GM18517 (cell line): ENCODE results near the gene ZFC3H1.
A peak's percentile ranks its signal among the peaks of the same experiment; 100 is the strongest.
"Not testable (repeated sequence)": the region's sequence is repeated elsewhere in the genome, so short reads cannot be mapped to it uniquely, and the experiment has no call there.

ENCODE experiments used
- ATAC-seq: cut with Tn5 transposase; IDR thresholded peaks from one replicate; pipeline ENCODE4 v1.9.1; 2021; ENCODE audit warnings: mild to moderate bottlenecking, moderate library complexity; ENCODE audit not compliant: unreplicated experiment

The ZFC3H1 gene, protein sequence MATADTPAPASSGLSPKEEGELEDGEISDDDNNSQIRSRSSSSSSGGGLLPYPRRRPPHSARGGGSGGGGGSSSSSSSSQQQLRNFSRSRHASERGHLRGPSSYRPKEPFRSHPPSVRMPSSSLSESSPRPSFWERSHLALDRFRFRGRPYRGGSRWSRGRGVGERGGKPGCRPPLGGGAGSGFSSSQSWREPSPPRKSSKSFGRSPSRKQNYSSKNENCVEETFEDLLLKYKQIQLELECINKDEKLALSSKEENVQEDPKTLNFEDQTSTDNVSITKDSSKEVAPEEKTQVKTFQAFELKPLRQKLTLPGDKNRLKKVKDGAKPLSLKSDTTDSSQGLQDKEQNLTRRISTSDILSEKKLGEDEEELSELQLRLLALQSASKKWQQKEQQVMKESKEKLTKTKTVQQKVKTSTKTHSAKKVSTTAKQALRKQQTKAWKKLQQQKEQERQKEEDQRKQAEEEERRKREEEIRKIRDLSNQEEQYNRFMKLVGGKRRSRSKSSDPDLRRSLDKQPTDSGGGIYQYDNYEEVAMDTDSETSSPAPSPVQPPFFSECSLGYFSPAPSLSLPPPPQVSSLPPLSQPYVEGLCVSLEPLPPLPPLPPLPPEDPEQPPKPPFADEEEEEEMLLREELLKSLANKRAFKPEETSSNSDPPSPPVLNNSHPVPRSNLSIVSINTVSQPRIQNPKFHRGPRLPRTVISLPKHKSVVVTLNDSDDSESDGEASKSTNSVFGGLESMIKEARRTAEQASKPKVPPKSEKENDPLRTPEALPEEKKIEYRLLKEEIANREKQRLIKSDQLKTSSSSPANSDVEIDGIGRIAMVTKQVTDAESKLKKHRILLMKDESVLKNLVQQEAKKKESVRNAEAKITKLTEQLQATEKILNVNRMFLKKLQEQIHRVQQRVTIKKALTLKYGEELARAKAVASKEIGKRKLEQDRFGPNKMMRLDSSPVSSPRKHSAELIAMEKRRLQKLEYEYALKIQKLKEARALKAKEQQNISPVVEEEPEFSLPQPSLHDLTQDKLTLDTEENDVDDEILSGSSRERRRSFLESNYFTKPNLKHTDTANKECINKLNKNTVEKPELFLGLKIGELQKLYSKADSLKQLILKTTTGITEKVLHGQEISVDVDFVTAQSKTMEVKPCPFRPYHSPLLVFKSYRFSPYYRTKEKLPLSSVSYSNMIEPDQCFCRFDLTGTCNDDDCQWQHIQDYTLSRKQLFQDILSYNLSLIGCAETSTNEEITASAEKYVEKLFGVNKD (N-terminal part only)

DNA sequence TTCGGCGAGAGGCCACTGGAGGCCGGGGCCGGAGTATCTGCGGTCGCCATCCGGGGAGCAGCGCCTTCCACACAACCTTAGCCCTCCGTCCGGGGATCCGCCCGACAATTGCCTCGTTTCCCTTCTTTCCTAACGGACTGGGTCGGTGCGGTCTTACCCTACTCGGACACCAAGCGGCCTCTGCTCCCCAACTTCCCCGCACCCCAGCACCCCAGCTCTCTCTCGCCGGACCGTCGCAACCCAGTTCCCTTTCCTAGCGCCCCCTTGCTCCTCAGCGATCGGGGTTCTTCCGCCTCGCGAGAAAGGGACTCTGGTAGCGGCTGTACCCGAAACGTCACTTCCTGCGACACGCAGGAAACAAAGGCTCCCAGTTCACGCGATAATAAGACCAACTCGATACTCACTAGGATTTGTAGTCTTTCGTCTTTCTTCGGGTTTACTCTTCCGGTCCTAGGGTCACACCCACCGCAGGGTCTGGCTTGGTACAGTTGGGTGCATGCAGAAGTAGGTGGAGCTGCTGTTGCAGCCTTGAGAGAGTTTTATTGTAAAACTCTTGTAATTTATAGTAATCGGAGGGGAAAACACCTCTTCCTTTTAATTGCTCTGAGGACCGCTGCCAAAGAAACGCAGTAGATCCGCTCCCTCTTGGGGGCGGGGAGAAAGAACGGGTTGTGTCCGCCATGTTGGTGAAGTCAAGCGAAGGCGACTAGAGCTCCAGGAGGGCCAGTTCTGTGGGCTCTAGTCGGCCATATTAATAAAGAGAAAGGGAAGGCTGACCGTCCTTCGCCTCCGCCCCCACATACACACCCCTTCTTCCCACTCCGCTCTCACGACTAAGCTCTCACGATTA lies at the start of gene ZFC3H1, which contains the start of gene THAP2:
TSS of gene ZFC3H1 (minus strand) at position 288 of the 850 bp plus-strand sequence. CDS start at position 50, 238 bp downstream.
TSS of gene THAP2 (plus strand) at position 741 of the 850 bp plus-strand sequence. CDS start 209 bp downstream, outside the sequence.
- peak; percentile 97 for ATAC-seq

DNA sequence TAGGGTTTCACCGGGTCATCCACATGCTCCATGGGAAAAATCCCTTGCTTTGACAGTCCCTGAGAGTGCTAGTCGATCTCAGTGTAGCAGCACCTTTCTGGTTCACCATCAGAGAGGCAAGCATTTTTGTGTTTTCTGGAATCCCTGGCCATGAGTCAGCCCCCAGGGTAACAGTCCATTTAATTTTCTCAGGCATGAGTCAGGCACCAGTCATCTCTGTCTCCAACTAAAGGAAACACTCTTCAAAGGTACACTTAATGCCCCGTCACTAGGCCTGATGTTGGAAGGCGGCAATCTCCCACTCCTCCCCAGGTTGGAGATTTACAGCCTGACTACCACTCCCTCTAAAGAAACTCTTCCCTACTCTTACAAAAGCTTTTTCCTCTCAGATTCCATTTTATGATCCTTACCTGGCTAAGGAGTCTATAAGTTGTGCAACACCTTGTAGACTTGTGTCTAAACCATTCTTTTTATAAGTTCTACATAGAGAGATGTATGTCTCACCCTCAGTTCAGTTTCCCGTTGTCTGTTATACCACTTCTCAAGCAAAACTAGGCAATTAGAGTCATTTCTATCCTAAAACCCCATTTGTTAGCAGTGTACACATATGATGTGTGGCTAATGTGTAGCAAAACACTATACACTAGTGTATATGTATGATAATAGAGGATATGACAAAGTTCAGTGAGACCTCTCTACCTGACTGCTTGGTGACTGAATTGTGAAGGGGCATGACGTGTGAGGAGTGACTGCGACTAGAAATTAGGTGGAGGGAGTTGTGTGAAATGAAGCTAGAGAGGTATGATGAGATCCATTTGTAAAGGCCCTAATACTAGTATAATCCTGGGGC lies 46.9 kb upstream of the ZFC3H1 start:
- no peak for ATAC-seq

DNA sequence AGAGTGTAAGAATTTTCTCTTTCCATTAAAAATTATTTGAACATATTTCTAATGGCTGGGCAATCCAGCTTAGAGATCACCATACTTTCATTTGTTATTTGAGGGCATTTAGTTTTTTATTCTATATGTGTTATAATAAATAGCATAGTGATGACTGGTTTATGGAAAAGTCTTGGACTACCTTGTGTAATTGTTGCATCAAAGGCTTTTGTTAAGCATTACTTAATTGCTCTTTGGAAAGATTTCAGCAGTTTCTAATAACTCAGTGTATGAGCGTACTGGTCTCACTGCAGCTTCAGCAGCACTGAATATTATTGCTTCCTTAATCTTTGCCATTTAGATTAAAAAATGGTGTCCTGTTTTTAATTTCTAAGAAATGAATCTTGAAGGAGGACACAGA lies 45.0 kb upstream of the ZFC3H1 start:
- no peak for ATAC-seq

DNA sequence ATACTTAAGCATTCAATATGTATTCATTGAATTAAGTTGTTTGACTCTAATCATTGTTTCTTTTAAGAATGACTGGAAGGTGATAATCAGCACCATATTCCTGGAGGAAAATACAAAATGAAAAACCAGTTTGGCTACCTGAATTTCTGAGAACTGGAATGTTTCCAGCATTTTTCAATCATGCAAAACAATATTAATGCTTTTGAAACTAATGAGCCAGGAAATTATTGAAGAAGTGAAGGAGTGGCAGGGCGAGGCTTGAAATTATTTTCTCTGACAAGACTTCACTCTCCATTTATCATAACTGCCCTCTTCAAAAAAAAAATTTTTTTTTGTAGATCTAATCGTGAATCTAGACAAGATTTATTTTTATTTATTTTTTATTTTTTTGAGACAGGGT lies 41.3 kb upstream of the ZFC3H1 start:
- no peak for ATAC-seq

DNA sequence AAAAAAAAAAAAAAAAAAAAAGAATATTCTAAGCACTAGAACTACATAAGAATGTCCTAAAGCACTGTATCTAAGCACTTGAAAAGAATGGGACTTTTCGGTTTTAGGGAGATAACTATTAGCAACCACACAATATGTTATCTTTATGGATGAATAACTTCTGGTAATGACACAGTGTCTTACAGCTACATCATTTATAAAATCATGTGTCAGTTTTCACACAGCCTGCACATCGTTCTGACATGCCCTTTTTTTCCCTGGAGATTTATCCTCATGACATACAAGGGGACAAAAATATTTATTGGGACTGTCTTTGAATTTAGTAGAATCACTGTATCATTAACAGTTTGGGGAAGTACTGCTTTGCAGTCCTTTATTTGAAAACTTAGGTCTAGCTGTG lies 39.6 kb upstream of the ZFC3H1 start:
- no peak for ATAC-seq

DNA sequence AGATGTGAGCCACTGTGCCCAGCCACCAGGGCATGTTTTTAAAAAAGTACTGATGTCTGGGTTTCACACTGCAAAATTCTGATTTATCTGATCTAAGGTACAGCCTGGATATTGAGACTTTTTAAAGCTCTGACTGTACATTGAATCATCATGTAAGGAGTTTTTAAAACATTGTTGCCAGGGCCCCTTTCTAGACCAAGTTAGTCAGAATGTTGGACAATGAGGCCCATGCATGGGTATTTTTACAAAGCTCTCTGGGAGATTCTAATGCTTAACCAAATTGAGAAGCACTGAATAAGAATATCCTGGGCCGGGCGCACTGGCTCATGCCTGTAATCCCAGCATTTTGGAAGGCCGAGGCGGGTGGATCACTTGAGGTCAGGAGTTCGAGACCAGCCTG lies 38.9 kb upstream of the ZFC3H1 start:
- ATAC-seq, result no peak

DNA sequence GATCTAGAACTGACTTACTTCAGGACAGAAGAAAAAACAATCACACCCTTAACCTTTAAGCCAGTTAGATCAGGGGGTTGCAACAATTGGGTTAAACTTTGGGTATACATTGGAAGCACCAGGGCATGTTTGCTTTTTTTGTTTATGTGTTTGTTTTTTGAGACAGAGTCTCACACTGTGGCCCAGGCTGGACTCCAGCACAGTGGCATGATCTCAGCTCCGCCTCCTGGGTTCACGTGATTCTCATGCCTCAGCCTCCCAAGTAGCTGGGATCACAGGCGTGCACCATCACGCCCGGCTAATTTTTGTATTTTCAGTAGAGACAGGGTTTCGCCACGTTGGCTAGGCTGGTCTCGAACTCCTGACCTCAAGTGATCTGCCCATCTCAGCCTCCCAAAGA lies 38.5 kb upstream of the ZFC3H1 start:
- not testable (repeated sequence) for ATAC-seq

DNA sequence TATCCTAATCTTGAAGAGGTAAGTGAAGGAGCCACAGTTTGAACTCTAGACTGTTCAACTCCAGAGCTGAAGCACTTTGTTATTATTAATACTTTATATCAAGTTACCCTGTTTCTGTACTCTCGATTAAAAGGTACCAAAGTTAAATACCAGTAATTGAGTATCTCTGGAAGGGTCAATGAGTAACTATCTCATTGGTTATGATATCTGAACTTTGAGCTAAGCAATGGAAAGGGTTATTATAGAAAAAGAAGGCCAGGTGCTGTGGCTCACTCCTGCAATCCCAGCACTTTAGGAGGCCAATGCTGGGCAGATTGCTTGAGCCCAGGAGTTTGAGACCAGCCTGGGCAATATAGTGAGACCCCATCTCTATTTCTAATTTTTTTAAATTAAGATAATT lies 32.1 kb upstream of the ZFC3H1 start:
- no peak for ATAC-seq

DNA sequence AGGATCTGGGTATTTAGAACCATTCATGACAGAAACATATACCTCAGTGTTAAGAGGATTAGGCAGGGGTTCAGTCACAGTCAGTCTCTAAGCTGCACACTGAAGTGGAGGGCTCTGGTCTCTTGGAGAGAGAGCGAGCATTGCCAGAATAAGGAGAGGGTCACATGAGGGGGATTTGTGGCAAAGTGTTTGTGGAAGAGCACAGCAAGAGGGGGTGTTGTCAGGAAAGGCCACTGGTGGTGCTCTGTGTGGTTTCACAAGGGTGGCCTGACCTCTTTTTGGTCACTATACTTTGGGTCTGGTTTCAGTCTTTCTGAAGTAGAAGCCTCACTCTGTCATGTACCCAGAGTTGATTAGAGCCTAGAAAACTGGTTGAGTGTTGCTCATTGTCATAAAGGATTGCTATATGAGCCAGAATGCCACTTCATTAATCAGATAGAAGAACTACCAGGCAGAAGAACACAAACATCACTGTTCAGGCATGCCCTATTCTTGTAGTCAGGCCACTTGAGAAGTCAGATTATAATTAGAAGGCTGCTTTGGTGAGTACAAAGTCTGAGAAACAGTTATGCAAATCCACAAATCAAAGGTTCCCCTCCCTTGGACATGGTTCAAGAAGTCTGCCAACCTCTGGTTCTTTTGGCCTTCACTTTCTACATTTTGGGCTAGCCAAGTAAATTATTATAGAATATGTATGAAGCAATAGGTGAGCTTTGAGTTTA lies 30.6 kb upstream of the ZFC3H1 start:
- ATAC-seq, result peak; percentile 94

DNA sequence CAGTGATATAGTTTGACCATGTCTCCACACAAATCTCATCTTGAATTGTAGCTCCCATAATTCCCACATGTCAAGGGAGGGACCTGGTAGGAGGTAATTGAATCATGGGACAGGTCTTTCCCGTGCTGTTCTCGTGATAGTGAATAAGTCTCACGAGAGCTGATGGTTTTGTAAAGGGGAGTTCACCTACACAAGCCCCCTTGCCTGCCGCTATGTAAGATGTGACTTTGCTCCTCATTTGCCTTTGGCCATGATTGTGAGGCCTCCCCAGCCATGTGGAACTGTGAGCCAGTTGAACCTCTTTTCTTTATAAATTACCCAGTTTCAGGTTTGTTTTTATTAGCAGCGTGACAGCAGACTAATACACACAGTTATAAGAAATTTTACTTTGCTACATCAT lies 30.0 kb upstream of the ZFC3H1 start:
- peak; percentile 13 for ATAC-seq

DNA sequence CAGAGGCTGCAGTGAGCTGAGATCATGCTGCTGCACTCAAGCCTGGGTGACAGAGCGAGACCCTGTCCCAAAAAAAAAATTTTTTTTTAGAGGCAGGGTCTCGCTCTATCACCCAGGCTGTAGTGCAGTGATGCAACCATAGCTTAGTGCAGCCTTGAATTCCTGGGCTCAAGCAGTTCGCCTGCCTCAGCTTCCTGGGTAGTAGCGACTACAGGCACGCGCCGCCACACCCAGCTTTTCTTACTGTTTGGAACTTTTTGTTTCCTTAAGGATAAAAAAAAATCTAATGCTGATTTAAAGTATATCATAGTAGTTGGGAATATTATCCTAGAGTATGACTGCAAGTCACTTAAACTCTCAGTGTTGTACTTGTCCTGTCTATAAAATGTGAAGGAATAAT lies 29.5 kb upstream of the ZFC3H1 start:
- no peak for ATAC-seq

DNA sequence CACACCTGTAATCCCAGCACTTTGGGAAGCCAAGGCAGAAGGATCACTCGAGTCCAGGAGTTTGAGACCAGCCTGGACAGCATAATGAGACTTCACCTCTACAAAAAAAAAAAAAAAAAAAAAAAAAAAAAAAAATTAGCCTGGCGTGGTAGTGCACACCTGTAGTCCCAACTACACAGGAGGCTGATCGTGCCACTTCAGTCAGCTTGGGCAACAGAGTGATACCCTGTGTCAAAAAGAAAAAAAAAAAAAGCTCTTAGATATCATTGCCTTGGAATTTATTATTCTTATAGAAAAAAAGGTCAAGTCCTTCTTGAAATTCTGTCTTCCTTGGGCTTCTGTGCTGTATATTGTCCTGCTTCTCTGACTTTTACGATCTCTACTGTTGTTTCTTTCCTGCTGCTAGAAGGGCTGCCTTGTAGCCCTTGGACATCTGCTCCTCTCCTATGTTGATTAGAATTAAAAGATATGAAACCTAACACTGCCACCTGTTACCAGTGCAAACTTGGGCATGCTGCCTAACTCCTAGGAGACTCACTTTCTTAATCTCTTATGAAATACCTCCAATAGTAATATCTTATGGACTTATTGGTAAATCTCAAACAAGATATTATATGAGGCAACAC lies 28.0 kb upstream of the ZFC3H1 start:
- no peak for ATAC-seq

DNA sequence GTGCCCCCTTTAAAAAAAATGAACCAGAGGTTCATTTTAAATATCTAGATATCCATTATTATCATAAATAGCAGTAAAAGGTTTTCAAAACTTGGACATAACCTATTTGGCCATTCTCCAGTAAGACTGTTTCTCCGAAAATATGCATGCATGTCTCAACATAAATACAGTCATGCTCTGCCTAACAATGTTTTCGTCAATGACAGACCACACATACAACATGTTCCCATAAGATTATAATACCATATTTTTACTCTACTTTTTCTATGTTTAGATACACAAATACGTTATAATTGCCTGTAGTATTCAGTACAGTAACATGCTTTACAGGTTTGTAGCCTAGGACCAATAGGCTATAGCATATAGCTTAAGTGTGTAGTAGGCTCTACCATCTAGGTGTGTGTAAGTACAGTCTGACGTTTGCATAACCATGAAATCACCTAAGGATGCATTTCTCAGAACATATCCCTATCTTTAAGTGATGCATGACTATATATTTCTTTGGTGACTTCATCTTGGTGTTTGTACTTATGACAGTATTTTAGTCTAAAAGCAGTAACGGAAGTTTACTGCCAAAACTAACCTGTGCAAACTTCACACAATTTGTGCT lies 25.4 kb upstream of the ZFC3H1 start:
- no peak for ATAC-seq

DNA sequence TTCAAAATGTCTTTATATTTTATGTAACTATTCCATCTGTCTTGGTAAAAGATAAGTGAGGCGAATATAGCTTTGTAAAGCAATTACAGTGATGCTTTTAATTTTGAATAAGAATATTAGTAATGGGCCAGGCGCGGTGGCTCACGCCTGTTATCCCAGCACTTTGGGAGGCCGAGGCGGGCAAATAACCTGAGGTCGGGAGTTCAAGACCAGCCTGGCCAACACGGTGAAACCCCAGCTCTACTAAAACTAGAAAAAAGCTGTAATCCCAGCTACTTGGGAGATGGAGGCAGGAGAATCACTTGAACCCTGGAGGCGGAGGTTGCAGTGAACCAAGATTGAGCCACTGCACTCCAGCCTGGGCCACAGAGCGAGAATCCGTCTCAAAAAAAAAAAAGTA lies 23.5 kb upstream of the ZFC3H1 start:
- ATAC-seq, result not testable (repeated sequence)

DNA sequence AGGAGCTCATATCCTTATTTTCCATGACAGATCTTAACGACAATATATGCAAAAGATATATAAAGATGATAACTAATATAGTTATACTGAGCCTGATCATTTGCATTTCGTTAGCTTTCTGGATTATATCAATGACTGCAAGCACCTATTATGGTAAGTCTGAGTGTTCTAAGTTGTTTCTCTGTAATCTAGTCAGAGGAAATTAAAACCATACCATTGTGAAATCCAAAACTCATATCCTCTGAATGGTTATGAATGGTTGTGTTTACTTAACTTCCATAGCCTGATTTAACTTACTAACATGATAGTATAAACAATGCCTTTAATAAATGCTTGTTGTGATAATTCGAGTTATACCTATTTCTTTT lies 23.0 kb upstream of the ZFC3H1 start:
- no peak for ATAC-seq

DNA sequence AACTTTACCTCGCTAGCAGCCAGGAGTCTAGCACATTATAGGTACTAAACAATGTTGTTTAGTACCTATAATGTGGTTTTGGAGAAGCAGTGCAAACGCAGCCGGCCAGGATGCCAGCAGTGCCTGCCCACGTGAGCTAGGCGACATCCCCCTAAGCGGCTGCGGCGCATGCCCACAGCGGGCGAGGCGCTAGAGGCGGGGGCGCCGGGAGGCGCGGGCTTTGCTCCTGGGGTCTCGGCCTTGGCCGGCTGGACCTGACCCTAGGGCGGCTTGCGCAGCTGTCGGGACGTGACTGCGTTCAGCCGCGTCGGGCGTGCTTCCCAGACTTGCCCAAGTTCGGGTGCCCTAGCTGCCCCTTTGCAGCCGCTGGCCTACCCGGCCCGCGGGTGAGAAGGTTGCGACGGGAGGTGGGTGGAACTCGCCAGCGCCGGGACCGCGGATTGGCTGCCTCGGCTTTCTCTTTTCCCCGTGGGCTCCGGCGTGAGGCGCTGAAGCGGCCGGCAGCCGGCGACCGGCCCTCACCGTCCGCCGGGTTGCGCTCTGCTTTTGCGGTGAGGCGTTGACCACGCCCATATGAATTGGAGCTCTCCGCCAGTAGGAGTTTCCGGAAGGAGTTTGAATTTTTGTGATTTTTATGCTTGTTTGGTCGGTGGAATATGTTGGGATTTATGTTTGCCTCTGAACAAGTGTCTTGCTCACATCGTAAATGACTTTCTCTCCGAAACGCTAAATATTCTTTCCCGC lies 22.4 kb upstream of the ZFC3H1 start, which contains the start of gene TMEM19:
TSS of gene TMEM19 (plus strand) at position 169 of the 744 bp plus-strand sequence. CDS start 599 bp downstream, outside the sequence.
- peak; percentile 87 for ATAC-seq
